ENCODE results near the gene RNPEP. TPM values are rescaled to one million over a fixed set of nuclear protein-coding genes. Genes with fewer than 3 reads are reported as not detected.

RNPEP gene
- total and polyA plus RNA-seq, 2 of the 8 experiments (the other 6 are each of a cell fraction or from before 2014, with no cell fraction given), result 34.1 to 51.1 TPM

DNA sequence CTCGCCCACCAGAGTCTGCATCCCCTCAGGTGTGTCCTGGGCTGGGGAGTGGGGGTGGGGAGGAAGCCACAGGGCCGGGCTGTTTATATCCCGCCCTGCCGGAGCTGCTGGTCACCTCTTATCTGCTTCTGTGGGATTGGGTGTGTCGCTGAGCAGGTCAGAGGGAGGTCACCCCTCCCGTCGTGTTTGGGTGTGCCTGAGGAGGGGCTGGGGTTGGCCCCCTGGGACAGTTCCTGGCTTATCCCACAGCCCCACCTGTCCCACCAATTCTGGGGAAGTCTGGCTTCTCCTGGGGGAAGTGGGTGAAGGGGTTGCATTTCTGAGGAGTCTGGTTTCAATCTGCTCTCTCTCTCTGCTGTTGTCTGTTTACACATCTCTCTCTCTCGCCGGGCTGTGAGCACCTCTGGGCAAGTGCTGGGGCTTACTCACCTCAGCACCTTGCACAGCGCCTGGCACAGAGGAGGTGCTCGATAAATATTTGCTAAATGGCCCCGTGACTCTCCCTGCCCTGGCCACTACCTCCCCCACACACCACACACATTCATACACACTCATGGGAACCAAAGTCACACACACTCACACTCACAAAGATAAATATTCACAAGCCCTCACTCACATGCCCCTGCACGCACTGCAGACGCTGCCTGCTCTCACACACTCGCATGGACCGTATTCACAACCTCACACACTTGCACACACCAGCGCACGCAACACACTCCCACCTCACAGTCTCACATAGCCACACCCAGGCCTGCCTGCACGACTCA, 36.2 kb downstream of the RNPEP start:
- WGBS, 2 experiments (ENCODE audit: extremely low coverage in 1 of 2, insufficient coverage in 1 of 2, insufficient read length in 1 of 2, insufficient replicate concordance in 2 of 2, low coverage in 1 of 2, low lambda C conversion rate in 2 of 2, missing lambda C conversion rate in 1 of 2), result 82% methylated on average over 16 of the region's 19 CpGs; no CpG with 5 or more reads in 1 of the 2 experiments
- peak overlapping the region; percentile 44 for H3K18ac ChIP-seq (ENCODE audit: extremely low read depth, low read length)
- H2AFZ ChIP-seq (ENCODE audit: low read length), result no peak overlapping the region
- H4K20me1 ChIP-seq (replicated peaks in 1 of 2; ENCODE audit: control insufficient read depth in 1 of 2, insufficient read depth in 2 of 2, low read length in 2 of 2), result no peaks in the 10 kb centered on the region
- no peak overlapping the region for H3K14ac ChIP-seq (ENCODE audit: insufficient read length)
- H3K23me2 ChIP-seq (ENCODE audit: low read depth, low read length), result no peaks in the 10 kb centered on the region
- no peak overlapping the region for H3K56ac ChIP-seq (replicated peaks; ENCODE audit: insufficient read length, low read depth, low read length)
- 0 out of 2 replicates have a peak overlapping the region, but pooled peaks have one; percentile 18 for H2BK12ac ChIP-seq (ENCODE audit: low read depth, low read length)
- no peak overlapping the region for H3K27ac ChIP-seq (ENCODE audit: low read depth, low read length)
- peaks cover 8 to 24% (median 10%) of the 10 kb centered on the region in 4 experiments; a peak in 7 of 8 replicates for H3K36me3 ChIP-seq (ENCODE audit: control insufficient read depth in 2 of 4, insufficient read depth in 4 of 4, low read length in 3 of 4)
- H2AK5ac ChIP-seq (ENCODE audit: low read depth, low read length), result 0 out of 2 replicates have a peak overlapping the region, but pooled peaks have one; percentile 56
- H4K91ac ChIP-seq (replicated peaks; ENCODE audit: insufficient read length, low read length), result peak overlapping the region; percentile 68
- no peaks in the 10 kb centered on the region for H3K79me1 ChIP-seq (ENCODE audit: low read depth, low read length)
- H3K4me1 ChIP-seq (replicated peaks in 1 of 4; ENCODE audit: control insufficient read depth in 3 of 4, insufficient read depth in 4 of 4, low read length in 3 of 4), result peaks cover 0 to 13% (median 2%) of the 10 kb centered on the region in 4 experiments; a peak in 5 of 7 replicates
- H3K27me3 ChIP-seq (replicated peaks in 1 of 4; ENCODE audit: control insufficient read depth in 3 of 4, extremely low read depth in 1 of 4, insufficient read depth in 3 of 4, low read length in 3 of 4), result no peaks in the 10 kb centered on the region
- peak overlapping the region; percentile 74; the same call in 1 of the 2 replicates for H2BK20ac ChIP-seq (ENCODE audit: low read length)
- no peak overlapping the region for H3K9ac ChIP-seq (replicated peaks in 1 of 4; ENCODE audit: extremely low read depth in 1 of 4, low read depth in 3 of 4, low read length in 3 of 4)
- ChIA-PET CTCF (ENCODE audit: partially characterized antibody) (interaction anchor here (0.7 to 27.9 kb wide), 9 partner anchors 8 to 1664 kb away, joined by 3 to 1014 read pairs (median 3); partner anchors contain the start of genes ELF3 and GPR37L1), POLR2A (ENCODE audit: partially characterized antibody) (interaction anchor here (0.9 to 6.9 kb wide), 6 partner anchors 7 to 112 kb away, joined by 4 to 74 read pairs (median 14); partner anchors contain the start of gene ELF3)
- no peak overlapping the region for H3K23ac ChIP-seq (ENCODE audit: insufficient read length)
- H3K4me3 ChIP-seq (ENCODE audit: extremely low read depth in 1 of 4, insufficient read depth in 2 of 4, low read depth in 3 of 4, low read length in 4 of 4), result no peak overlapping the region
- no peak overlapping the region for H3K4me2 ChIP-seq (ENCODE audit: insufficient read depth in 1 of 2, low read depth in 2 of 2, low read length in 2 of 2)
- peak overlapping the region; percentile 74 for H4K8ac ChIP-seq (ENCODE audit: extremely low read depth, insufficient read depth, low read length)
- H2BK15ac ChIP-seq (ENCODE audit: low read length), result peak overlapping the region; percentile 75; the same call in 1 of the 2 replicates
- DNase-seq (ENCODE audit: low read depth in 1 of 2, low spot score in 2 of 2) (no peak), FAIRE-seq (no peak)
- no peaks in the 10 kb centered on the region for H3K9me3 ChIP-seq (ENCODE audit: insufficient read depth in 2 of 2, low read depth in 1 of 2, low read length in 1 of 2)
- H3K4ac ChIP-seq (replicated peaks; ENCODE audit: insufficient read length, low read depth, low read length), result peak overlapping the region; percentile 73
- H3K79me2 ChIP-seq (ENCODE audit: control insufficient read depth in 1 of 2, insufficient read depth in 2 of 2, low read length in 2 of 2), result no peaks in the 10 kb centered on the region
- H4K5ac ChIP-seq (ENCODE audit: insufficient read length, low read depth, low read length), result no peak overlapping the region
- H2BK120ac ChIP-seq (replicated peaks; ENCODE audit: low read depth, low read length), result no peak overlapping the region
- peak overlapping the region; percentile 57; the same call in 1 of the 2 replicates for H2BK5ac ChIP-seq (ENCODE audit: low read depth, low read length)
- TF ChIP-seq POU5F1 (IDR thresholded peaks at IDR 0.05; ENCODE audit: low read depth, low read length) (no peak), HDAC6 (IDR thresholded peaks at IDR 0.05; ENCODE audit: low read depth, low read length) (no peak), EZH2 (IDR thresholded peaks at IDR 0.05; ENCODE audit: low read depth, low read length, severe bottlenecking) (no peak), TAF7 (optimal IDR thresholded peaks at IDR 0.05; ENCODE audit: borderline replicate concordance, low read depth, low read length) (no peak), BRCA1 (IDR thresholded peaks at IDR 0.05; ENCODE audit: low read depth, low read length) (no peak)
- TF ChIP-seq, protein P1, sequence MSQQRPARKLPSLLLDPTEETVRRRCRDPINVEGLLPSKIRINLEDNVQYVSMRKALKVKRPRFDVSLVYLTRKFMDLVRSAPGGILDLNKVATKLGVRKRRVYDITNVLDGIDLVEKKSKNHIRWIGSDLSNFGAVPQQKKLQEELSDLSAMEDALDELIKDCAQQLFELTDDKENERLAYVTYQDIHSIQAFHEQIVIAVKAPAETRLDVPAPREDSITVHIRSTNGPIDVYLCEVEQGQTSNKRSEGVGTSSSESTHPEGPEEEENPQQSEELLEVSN (IDR thresholded peaks at IDR 0.05), result no peak
